ENCODE measurements around the gene DDAH1. TPM values are rescaled to one million over a fixed set of nuclear protein-coding genes. Genes with fewer than 3 reads are reported as not detected.

DDAH1 gene
- total and polyA plus RNA-seq, 4 donors: 25.8 to 42.7 (median 31.7) TPM

DNA sequence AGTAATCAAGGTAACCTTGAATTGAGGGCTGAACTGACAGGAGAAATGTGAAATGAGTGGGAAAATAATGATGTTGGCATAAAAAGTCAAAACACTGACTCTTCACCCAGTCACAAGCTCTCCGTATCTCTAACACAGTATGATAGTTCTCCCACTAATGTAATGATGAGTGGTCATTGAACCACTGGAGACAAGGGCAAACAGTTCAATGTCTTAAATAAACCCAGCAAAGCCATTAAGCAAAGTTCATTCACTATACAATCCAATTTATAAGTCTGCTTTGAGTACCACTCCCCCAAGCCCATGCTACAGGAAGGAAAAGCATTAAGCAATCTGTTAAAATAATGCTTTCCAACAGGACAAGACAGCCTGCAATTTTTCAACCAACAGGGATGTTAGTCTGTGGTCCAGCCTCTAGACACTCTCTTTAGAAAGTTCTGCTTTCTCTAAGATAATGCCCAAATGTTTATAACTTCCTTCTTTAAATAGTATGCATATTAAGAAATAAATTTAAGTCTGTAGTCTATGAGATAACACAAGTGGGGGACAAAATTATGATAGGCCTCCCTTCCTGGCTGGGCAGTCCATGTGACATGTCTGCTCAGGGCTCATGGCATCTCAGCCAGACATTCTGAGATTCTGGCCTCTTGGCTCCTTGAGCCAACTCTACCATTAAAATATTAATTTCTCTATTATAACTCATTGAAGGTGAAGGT lies 25.5 kb upstream of the DDAH1 start:
- DNase-seq (ENCODE audit: low spot score): no peak
- Histone ChIP-seq H3K4me1 (ENCODE audit: control insufficient read depth in 4 of 4, insufficient read depth in 4 of 4, low read length in 3 of 4) (peaks cover 0 to 17% (median 2%) of the 10 kb centered on the region in 4 donors), H3K9ac (ENCODE audit: low read depth in 1 of 2, low read length in 2 of 2) (no peak overlapping the region), H3K27ac (ENCODE audit: low read depth in 1 of 2, low read length in 2 of 2) (no peak overlapping the region), H3K27me3 (ENCODE audit: control insufficient read depth in 4 of 4, insufficient read depth in 4 of 4, low read length in 3 of 4) (no peaks in the 10 kb centered on the region), H3K4me3 (ENCODE audit: low read depth in 1 of 3, low read length in 3 of 3) (no peak overlapping the region), H3K36me3 (ENCODE audit: control insufficient read depth in 4 of 4, insufficient read depth in 3 of 4, low read depth in 1 of 4, low read length in 3 of 4) (no peaks in the 10 kb centered on the region), H3K9me3 (ENCODE audit: control insufficient read depth in 4 of 4, low read length in 3 of 4) (no peaks in the 10 kb centered on the region)
- TF ChIP-seq RXRA (IDR thresholded peaks at IDR 0.05) (peak; percentile 51 to 69), JUND (IDR thresholded peaks at IDR 0.05) (no peak), RAD21 (IDR thresholded peaks at IDR 0.05) (no peak), TAF1 (conservative IDR thresholded peaks at IDR 0.05) (no peak), HNF4G (IDR thresholded peaks at IDR 0.05) (no peak), HNF4A (conservative IDR thresholded peaks at IDR 0.05) (peak in 1 of 2 donors; percentile 37), YY1 (IDR thresholded peaks at IDR 0.05) (no peak)
- TF ChIP-seq, protein P1, sequence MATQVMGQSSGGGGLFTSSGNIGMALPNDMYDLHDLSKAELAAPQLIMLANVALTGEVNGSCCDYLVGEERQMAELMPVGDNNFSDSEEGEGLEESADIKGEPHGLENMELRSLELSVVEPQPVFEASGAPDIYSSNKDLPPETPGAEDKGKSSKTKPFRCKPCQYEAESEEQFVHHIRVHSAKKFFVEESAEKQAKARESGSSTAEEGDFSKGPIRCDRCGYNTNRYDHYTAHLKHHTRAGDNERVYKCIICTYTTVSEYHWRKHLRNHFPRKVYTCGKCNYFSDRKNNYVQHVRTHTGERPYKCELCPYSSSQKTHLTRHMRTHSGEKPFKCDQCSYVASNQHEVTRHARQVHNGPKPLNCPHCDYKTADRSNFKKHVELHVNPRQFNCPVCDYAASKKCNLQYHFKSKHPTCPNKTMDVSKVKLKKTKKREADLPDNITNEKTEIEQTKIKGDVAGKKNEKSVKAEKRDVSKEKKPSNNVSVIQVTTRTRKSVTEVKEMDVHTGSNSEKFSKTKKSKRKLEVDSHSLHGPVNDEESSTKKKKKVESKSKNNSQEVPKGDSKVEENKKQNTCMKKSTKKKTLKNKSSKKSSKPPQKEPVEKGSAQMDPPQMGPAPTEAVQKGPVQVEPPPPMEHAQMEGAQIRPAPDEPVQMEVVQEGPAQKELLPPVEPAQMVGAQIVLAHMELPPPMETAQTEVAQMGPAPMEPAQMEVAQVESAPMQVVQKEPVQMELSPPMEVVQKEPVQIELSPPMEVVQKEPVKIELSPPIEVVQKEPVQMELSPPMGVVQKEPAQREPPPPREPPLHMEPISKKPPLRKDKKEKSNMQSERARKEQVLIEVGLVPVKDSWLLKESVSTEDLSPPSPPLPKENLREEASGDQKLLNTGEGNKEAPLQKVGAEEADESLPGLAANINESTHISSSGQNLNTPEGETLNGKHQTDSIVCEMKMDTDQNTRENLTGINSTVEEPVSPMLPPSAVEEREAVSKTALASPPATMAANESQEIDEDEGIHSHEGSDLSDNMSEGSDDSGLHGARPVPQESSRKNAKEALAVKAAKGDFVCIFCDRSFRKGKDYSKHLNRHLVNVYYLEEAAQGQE (IDR thresholded peaks at IDR 0.05): no peak
- WGBS: 36% methylated on average over 1 of the region's 1 CpG

DNA sequence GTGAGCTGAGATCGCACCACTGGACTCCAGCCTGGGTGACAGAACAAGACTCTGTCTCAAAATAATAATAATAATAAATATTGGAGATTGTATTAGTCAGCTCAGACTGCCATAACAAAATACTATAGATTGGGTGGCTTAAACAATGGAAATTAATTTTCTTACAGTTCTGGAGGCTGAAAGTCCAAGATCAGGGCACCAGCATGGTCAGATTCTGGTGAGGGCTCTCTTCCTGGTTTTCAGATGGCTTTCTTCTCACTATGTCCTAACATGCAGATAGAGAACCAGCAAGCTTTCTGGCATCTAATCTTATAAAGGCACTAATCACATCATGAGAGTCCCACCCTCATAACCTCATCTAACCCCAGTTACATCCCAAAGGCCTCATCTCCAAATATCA lies 23.2 kb upstream of the DDAH1 start:
- H3K27ac ChIP-seq (ENCODE audit: low read depth in 1 of 2, low read length in 2 of 2): no peak overlapping the region
- no peaks in the 10 kb centered on the region for H3K9me3 ChIP-seq (ENCODE audit: control insufficient read depth in 4 of 4, low read length in 3 of 4)
- DNase-seq (ENCODE audit: low spot score): no peak
- no peak overlapping the region for H3K4me3 ChIP-seq (ENCODE audit: low read depth in 1 of 3, low read length in 3 of 3)
- H3K9ac ChIP-seq (ENCODE audit: low read depth in 1 of 2, low read length in 2 of 2): no peak overlapping the region
- WGBS: 93% methylated on average over 1 of the region's 1 CpG
- H3K4me1 ChIP-seq (ENCODE audit: control insufficient read depth in 4 of 4, insufficient read depth in 4 of 4, low read length in 3 of 4): peaks cover 0 to 4% (median 0%) of the 10 kb centered on the region in 4 donors
- no peak for TF ChIP-seq HNF4A (conservative IDR thresholded peaks at IDR 0.05)
- no peak for TF ChIP-seq FOXA1 (IDR thresholded peaks at IDR 0.05)
- TF ChIP-seq, protein P2, sequence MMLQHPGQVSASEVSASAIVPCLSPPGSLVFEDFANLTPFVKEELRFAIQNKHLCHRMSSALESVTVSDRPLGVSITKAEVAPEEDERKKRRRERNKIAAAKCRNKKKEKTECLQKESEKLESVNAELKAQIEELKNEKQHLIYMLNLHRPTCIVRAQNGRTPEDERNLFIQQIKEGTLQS (IDR thresholded peaks at IDR 0.05): no peak
- TF ChIP-seq GABPA (IDR thresholded peaks at IDR 0.05 in 1 of 2, conservative IDR thresholded peaks at IDR 0.05 in 1 of 2): no peak
- no peak for TF ChIP-seq RXRA (IDR thresholded peaks at IDR 0.05)
- TF ChIP-seq JUND (IDR thresholded peaks at IDR 0.05): no peak
- TF ChIP-seq, protein P3, sequence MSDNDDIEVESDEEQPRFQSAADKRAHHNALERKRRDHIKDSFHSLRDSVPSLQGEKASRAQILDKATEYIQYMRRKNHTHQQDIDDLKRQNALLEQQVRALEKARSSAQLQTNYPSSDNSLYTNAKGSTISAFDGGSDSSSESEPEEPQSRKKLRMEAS (IDR thresholded peaks at IDR 0.05): no peak
- no peak for TF ChIP-seq TAF1 (conservative IDR thresholded peaks at IDR 0.05)
- no peak for TF ChIP-seq HNF4G (IDR thresholded peaks at IDR 0.05)
- no peak for TF ChIP-seq FOXA2 (IDR thresholded peaks at IDR 0.05)
- TF ChIP-seq, protein P1 (IDR thresholded peaks at IDR 0.05): no peak
- H3K27me3 ChIP-seq (ENCODE audit: control insufficient read depth in 4 of 4, insufficient read depth in 4 of 4, low read length in 3 of 4): no peaks in the 10 kb centered on the region
- no peaks in the 10 kb centered on the region for H3K36me3 ChIP-seq (ENCODE audit: control insufficient read depth in 4 of 4, insufficient read depth in 3 of 4, low read depth in 1 of 4, low read length in 3 of 4)
